ENCODE measurements around the gene ABI2.
"Not testable (repeated sequence)": the region's sequence is repeated elsewhere in the genome, so short reads cannot be mapped to it uniquely, and the experiment has no call there.

GRCh38 chr2:203302586-203302985 is 25.6 kb upstream of the ABI2 start:
- TF ChIP-seq CTCF (IDR thresholded peaks at IDR 0.05; ENCODE audit: low read depth, low read length, missing input control); SP1 (IDR thresholded peaks at IDR 0.05); FOXA1 (IDR thresholded peaks at IDR 0.05); TAF1 (conservative IDR thresholded peaks at IDR 0.05); ZBTB33 (IDR thresholded peaks at IDR 0.05); MAX (IDR thresholded peaks at IDR 0.05); HNF4A (conservative IDR thresholded peaks at IDR 0.05); JUND (IDR thresholded peaks at IDR 0.05); RAD21 (IDR thresholded peaks at IDR 0.05); YY1 (IDR thresholded peaks at IDR 0.05); REST (IDR thresholded peaks at IDR 0.05); EGR1 (IDR thresholded peaks at IDR 0.05; ENCODE audit: low read depth in 2 of 2); RXRA (IDR thresholded peaks at IDR 0.05); GABPA (IDR thresholded peaks at IDR 0.05 in 1 of 2, conservative IDR thresholded peaks at IDR 0.05 in 1 of 2): not testable (repeated sequence)

Data from liver (tissue), 3 donors.